ENCODE data around the gene PLOD2.

The PLOD2 gene

GRCh38 chr3:146093896-146094295 is 67.1 kb downstream of the PLOD2 start:
- FAIRE-seq, result no peak

DNA sequence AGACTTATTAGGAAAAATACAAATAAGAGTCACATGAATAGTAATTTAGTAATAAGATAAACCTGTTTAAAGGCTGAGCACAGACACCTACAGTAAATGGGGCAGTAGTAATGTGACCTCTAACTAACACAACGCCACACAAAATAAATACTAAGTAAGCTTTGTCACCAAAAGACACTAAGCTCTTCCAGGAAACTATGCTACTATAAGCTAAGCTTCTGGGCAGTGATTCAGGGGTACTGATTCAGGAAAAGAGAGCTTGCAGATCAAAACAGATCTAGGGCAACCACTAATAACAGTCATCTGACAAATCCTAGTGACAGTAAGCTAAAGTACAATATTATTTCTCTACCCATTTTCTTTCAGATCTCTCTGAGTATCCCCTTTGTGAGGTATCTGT is 68.8 kb downstream of the PLOD2 start:
- FAIRE-seq, result no peak

DNA sequence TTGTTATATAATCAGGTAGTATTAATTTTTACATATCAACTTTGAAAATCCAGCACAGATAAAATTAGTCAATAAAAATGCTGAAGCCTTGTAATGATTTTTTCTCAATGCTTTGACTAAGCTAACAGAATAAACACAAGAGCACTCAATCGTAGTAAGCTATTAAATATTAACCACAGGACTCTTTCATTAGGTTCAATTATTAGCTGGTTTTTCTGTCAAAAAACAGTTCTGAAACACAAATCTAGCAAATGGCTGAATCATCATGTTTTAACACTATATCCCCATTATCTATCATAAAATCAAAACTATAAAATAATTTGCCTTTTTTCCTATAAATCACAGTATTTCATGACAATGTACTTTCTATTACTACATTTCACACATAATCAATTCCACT is 69.6 kb downstream of the PLOD2 start:
- FAIRE-seq, result no peak

- no peak for FAIRE-seq
Observed at GRCh38 chr3:146090521-146090920, 70.5 kb downstream of the PLOD2 start.

DNA sequence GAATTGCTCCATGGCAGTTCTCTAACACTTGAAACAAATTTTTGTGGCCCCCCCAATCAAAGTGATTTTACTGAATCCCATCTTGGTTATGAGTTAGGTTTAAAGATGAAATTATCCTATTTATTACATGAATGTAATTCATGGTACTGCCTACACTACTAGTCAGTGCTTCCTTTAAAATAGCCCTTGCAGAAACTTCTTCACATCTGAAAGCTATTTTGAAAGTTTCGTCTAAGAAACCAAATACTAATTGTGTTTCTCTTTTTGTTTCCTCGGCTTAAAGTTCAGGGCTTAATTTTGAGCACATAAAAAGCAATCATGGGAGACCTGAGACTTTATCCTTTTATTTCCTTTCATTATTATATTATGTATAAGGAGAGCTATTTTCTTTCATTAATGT is 72.1 kb downstream of the PLOD2 start:
- no peak for FAIRE-seq

GRCh38 chr3:146087116-146087515 is 73.9 kb downstream of the PLOD2 start:
- no peak for FAIRE-seq

GRCh38 chr3:146086211-146086610 is 74.8 kb downstream of the PLOD2 start:
- FAIRE-seq, result no peak

DNA sequence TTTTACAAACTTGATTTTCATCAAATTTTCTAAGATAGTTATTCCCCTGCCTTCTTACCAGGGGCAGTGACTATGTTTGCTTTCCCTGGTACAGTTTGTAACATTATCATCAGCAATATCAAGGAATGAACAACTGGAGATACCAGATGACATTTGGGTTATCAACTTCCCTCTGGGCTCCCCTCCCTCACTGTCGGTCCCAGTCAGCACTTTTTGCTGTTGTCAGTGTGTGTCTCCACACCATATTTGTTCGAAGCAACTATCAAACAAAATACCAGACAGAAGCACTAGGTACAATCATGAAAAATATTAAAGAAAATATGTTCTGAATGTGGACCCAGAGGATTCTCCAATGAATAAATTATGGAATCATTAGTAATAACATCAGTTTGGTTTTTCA is 75.3 kb downstream of the PLOD2 start:
- FAIRE-seq, result no peak

DNA sequence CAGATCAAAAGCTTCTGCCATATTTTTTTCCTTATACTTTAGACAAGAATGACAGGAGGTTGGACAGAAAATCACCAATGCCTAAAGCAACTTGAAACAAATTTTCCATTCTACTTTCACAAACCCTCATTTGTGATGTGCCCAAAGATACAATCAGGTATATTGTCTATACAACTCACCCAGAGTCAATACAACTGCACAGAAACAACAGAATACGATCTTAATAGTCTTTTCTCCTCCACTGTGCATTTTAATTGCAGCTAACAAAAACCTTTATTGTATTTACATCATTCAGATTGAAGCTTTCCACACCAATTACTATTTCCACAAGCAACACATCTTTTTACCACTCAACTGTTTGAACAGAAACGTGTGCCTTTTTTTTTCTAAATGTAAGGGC is 80.4 kb downstream of the PLOD2 start:
- FAIRE-seq, result no peak

GRCh38 chr3:146078031-146078430 is 83.0 kb downstream of the PLOD2 start:
- FAIRE-seq, result no peak

- no peak for FAIRE-seq
Observed at GRCh38 chr3:146077181-146077580, 83.8 kb downstream of the PLOD2 start.

- FAIRE-seq, result no peak
Observed at GRCh38 chr3:146072824-146073223, 88.2 kb downstream of the PLOD2 start.

DNA sequence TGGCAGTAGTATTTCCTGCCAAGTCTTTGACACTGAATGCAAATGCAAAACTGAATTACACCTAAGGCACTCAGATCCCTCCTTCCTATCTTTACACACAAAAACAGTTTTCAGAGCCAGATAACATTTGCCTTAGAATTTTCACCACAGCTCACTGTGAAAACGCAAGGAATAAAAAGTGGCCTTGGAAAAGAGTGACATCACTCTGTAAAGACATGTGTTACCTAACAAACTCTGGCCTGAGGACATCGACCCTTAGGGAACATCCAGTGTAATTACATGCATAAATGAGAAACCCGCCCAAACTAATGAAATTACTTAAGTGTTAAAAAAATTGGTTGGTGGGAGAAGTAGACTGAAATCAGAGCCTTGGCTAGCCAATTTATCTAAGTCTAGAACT is 88.9 kb downstream of the PLOD2 start:
- FAIRE-seq, result no peak

GRCh38 chr3:146071632-146072031 is 89.4 kb downstream of the PLOD2 start:
- FAIRE-seq, result no peak

GRCh38 chr3:146067048-146067447 is 93.9 kb downstream of the PLOD2 start:
- no peak for FAIRE-seq

DNA sequence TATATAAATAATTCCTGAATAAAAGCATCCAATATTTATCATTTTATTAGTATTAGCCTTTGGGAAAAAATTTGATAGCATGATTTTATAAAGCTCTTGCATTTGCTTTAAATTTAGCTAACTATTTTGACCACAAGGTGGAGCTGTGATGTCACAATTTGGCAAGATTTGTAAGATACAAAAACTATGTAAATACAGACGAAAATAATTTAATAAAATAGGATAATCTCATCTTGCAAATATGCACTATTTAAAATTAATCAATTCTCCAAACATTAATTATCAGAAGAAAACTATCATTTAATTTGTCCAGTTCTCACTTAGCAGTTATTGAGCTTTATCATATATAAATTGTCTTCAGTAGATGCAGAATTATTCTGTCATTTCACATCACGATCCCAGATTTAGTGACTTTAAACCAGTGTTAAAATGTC is 95.4 kb downstream of the PLOD2 start:
- FAIRE-seq, result peak; percentile 93

DNA sequence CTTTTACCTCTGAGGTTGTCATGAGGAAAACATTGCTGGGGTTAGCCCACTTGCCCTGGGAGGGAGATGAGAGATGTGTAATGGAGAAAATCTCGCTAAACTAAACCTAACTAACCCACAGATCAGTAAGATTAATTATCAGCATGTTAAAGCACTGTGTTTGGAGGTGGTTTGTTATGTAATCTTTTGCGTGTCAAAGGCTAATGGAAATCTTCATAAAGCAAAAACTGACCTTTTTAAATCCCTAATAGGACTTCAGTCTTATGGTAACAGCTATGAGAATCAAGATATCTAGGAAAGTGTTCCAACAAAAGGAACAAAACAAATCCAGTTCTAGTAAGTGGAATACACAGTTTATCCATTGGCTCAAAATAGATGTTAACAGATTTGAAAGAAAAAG is 102.7 kb downstream of the PLOD2 start:
- FAIRE-seq, result no peak

DNA sequence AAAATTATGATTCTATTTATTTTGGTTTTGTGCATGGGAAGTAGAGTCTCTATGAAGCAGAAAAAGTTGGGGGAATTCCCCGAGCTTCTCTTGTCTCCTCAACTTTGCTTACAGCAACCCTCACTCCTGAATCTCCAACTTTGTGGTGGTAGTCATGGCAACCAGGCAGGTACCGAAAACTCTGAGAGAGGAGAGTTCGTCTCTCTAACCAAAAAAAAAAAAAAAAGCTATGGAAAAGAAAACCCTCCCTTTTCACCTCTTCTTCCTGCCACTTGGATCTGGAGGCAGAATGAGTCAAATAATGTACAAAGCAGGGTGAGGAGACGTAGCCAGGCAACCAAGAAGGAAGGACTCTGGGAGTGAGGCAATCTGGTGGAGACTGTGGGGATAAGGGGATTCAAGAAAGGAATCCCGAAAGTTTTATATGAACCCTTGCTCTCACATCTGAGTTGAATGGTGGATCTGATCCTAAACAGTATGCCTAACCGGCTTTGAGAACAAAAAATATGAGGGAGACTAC is 108.1 kb downstream of the PLOD2 start:
- FAIRE-seq, result no peak

DNA sequence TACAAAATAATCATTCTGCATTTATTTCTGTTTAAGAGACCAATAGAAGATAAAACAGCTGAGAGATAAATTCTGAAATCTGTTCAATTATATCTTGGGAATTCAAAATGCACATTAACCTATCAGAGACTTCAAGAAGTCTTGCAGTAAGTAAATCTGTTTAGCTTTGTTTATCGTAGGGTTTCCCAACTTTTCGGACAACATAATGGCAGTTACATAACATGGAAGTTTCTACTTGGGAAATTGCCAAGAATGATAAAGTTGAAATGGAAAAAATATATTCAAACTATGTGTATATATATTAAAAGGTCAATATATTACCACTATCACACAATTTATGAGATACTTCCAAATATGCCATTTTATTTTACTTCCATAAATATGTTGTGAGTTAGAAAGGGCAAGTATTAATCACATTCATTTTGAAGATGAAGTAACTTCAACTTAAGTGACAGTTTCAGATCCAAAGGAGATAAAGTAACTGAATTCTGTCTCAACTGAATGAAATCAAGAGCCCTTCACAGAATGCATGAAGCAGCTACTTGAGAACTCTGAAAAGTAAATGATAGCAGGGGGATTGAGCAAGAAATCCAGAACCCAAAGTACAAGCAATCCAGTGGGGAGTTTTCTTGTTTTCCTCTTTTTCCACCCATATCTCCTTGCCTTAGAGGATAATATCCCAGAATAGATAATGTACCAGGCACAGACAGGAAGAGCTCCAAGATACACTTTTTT is 108.8 kb downstream of the PLOD2 start:
- no peak for FAIRE-seq

GRCh38 chr3:146050691-146051090 is 110.3 kb downstream of the PLOD2 start:
- no peak for FAIRE-seq

DNA sequence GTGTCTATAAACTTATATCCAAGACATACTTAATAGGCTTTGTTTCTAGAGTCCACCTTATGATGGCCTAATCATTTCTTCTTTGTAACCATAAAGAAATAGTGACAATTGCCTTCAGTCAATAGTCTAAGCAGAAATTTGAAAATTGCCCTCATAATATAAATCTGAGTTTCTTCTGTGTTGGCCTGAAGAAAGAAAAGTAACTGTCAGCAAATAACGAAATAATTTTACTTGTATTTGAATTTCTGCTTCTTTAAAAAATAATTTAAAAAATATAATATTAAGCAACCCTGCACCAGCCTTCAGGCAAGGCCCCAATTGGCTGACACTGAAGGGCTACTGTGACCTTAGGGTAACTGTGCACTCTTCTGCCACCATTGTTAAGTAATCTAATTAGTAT is 113.5 kb downstream of the PLOD2 start:
- FAIRE-seq, result no peak

DNA sequence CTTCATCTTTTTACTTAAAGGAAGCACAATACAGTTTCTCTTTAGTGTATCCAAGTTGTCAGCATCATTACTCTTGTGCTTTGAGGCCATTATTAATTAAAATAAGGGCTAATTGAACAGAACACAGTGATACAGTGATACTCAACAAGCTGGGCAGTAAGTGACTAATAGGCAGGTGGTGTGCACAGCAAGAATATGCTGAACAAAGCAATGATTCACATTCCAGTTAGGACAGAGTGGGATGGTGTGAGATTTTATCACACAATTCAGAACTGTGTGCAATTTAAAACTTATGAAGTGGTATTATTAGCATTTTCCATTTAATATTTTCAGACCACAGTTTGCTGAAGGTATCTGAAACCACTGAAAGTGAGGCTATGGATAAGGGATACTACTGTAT is 116.9 kb downstream of the PLOD2 start:
- FAIRE-seq, result no peak

GRCh38 chr3:146040630-146041029 is 120.4 kb downstream of the PLOD2 start:
- FAIRE-seq, result no peak

DNA sequence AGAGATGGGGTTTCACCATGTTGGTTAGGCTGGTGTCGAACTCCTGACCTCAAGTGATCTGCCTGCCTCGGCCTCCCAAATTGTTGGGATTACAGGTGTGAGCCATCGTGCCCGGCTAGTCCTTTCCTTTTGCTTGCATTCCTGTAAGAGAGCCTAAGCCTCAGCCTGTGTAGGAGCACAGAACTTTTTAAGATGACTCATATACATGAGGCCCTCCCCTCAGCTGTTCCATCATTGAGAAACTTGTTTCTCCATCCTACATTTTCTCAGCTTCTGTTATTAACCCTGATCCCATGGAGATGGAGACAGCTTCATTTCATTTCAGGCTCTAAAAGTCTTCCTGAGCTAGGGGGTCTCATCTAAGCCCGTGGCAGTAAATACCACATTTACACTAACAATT is 123.3 kb downstream of the PLOD2 start:
- no peak for FAIRE-seq

DNA sequence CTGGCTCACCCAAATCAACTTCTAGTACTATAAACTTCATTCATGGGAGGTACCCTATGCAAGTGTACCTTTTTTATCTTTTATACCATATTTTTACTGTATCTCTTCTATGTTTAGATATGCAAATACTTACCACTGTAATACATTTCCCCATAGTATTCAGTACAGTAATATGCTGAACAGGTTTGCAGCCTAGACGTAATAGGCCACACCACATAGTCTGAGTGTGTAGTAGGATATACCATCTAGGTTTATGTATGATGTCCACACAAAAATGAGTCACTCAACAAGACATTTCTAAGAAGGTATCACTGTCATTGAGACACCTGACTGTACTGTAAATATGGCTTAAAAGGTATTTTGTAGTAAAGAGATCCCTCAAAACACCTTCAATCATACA is 124.7 kb downstream of the PLOD2 start:
- no peak for FAIRE-seq
